K562 (cell line): Measurements from ENCODE around the gene PCCA. TPM values are rescaled to one million over a fixed set of nuclear protein-coding genes. Genes with fewer than 3 reads are reported as not detected.

Experiments used
- ESRRA ChIP-seq: fragments of 450-650 bp; IDR thresholded peaks from 2 replicates; pipeline ENCODE4 v1.6.1; 2014; ENCODE audit warnings: low read depth, mild to moderate bottlenecking, moderate library complexity, borderline replicate concordance
- ETV1 ChIP-seq: fragments of 450-650 bp; conservative IDR thresholded peaks from 2 replicates; pipeline ENCODE4 v1.6.1; 2016; ENCODE audit warnings: missing genetic modification characterization, control low read depth, low read depth, missing compliant biosample characterization
- GABPB2 ChIP-seq: fragments of 250-450 bp; sonication (Bioruptor Pico); conservative IDR thresholded peaks from 2 replicates; pipeline ENCODE4 v1.5.1; 2021; ENCODE audit warnings: mild to moderate bottlenecking
- RBM25 ChIP-seq: fragments of 200-400 bp; formaldehyde crosslinking; IDR thresholded peaks from 2 replicates; pipeline ENCODE4 v1.6.1; 2018; ENCODE audit warnings: low read length, low read depth, moderate library complexity; ENCODE audit not compliant: severe bottlenecking
- polyA plus RNA-seq, 8 experiments: library from polyadenylated mRNA; depleted of rRNA in 4 of 8; stranded (reverse) in 5 of 8; unstranded in 3 of 8; fragments of >200 nt; fragmentation: Nextera tagmentation in 2 of 8; fragmentation: Illumina TruSeq in 1 of 8; extraction: Ambion mirVana in 2 of 8; extraction: Trizol in 1 of 8; gene quantifications; 2 replicates each; pipeline versions ENCODE4 v1.2.1 to v1.2.3, GENCODE V29; 2011 to 2014; ENCODE audit warnings: inconsistent platforms in 1 of 8, missing spikeins in 1 of 8
- total RNA-seq, 7 experiments: library from RNA; depleted of rRNA in 6 of 7; stranded (reverse); fragments of >200 nt in 6 of 7; fragmentation: Illumina TruSeq in 2 of 7; extraction: Trizol in 2 of 7; gene quantifications; 2 replicates each; pipeline versions ENCODE4 v1.2.1 to v1.2.3, GENCODE V29; 2011 to 2021; ENCODE audit warnings: low replicate concordance in 1 of 7
- TF ChIP-seq, protein P1 (sequence below), 2 experiments: fragments of 150-350 bp in 1 of 2; IDR thresholded peaks; 2 replicates each; pipeline ENCODE4 v1.6.1; 2012 to 2016; ENCODE audit warnings: low read depth in 2 of 2, low read length in 2 of 2, mild to moderate bottlenecking in 1 of 2, moderate library complexity in 1 of 2

The PCCA gene
- total and polyA plus RNA-seq, 9 of the 15 experiments (the other 6 are each of a cell fraction or from before 2014, with no cell fraction given) = 5.2 to 14.1 (median 9.7) TPM

DNA sequence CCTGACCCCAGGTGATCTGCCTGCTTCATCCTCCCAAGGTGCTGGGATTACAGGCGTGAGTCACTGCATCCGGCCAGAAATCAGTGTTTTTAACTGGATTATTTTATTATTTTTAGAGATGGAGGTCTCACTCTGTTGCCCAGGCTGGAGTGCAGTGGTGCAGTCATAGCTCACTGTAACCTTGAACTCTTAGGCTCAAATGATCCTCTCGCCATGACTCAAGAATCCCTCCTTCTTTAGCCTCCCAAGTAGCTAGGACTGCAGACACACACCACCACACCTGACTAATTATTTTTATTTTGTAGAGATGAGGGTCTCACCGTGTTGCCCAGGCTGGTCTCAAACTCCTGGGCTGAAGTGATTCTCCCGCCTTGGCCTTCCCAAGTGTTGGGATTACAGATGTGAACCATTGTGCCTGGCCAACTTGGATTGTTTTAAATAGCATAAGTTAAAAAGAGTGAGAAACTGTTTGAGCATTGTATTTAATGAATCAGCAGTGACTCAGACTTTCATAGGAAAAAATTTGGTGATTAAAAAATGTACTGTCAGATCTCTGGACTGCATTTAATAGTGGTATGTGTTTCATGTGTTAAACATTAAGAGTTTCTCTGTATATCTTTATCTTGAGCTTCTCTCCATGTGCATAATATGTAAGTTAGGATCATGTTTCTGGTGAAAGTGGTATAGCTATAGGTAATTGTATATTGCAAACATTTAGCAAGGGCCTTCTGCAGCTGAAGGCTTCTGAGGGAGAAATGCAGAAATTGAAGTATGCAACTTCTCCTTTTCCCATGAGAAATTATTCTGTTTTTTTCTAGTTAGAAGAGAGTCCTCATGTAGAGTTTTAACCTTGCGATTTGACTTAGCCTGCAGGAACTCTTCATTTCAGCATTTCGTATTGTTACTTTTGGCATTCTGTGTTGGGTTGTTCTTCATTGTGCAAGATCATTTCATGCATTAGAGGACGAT, 121.2 kb downstream of the PCCA start (continued):
- TF ChIP-seq, protein P1, sequence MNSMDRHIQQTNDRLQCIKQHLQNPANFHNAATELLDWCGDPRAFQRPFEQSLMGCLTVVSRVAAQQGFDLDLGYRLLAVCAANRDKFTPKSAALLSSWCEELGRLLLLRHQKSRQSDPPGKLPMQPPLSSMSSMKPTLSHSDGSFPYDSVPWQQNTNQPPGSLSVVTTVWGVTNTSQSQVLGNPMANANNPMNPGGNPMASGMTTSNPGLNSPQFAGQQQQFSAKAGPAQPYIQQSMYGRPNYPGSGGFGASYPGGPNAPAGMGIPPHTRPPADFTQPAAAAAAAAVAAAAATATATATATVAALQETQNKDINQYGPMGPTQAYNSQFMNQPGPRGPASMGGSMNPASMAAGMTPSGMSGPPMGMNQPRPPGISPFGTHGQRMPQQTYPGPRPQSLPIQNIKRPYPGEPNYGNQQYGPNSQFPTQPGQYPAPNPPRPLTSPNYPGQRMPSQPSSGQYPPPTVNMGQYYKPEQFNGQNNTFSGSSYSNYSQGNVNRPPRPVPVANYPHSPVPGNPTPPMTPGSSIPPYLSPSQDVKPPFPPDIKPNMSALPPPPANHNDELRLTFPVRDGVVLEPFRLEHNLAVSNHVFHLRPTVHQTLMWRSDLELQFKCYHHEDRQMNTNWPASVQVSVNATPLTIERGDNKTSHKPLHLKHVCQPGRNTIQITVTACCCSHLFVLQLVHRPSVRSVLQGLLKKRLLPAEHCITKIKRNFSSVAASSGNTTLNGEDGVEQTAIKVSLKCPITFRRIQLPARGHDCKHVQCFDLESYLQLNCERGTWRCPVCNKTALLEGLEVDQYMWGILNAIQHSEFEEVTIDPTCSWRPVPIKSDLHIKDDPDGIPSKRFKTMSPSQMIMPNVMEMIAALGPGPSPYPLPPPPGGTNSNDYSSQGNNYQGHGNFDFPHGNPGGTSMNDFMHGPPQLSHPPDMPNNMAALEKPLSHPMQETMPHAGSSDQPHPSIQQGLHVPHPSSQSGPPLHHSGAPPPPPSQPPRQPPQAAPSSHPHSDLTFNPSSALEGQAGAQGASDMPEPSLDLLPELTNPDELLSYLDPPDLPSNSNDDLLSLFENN (IDR thresholded peaks at IDR 0.05; ENCODE audit: low read depth in 2 of 2, low read length in 2 of 2) = no peak
- TF ChIP-seq GABPB2 (no peak), ESRRA (no peak), ETV1 (tag) (no peak), RBM25 (no peak)
- TF ChIP-seq, all 486 proteins: peak for 0
